ENCODE results near the gene SKAP1.

DNA sequence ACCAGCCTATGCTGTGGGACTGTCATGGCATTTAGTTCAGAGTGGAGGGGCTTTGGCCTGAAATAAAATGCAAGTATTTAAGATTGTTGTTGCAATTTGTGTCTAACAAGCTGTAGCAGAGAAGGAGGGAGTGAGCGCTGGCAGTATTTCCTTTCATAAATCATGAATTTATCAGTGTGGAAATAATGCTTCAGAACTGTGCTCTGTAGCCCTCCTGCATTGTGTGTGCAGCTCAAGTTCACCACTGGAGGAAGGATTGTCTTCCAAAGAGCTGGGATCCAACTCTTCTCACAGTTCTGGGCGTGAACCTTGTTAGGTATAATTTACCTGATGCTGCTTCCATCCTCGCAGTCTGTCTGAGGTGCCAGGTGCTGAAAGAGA is 307.4 kb downstream of the SKAP1 start:
- TF ChIP-seq, protein P1, sequence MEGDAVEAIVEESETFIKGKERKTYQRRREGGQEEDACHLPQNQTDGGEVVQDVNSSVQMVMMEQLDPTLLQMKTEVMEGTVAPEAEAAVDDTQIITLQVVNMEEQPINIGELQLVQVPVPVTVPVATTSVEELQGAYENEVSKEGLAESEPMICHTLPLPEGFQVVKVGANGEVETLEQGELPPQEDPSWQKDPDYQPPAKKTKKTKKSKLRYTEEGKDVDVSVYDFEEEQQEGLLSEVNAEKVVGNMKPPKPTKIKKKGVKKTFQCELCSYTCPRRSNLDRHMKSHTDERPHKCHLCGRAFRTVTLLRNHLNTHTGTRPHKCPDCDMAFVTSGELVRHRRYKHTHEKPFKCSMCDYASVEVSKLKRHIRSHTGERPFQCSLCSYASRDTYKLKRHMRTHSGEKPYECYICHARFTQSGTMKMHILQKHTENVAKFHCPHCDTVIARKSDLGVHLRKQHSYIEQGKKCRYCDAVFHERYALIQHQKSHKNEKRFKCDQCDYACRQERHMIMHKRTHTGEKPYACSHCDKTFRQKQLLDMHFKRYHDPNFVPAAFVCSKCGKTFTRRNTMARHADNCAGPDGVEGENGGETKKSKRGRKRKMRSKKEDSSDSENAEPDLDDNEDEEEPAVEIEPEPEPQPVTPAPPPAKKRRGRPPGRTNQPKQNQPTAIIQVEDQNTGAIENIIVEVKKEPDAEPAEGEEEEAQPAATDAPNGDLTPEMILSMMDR (IDR thresholded peaks at IDR 0.05): no peak
- TF ChIP-seq POLR2AphosphoS5 (IDR thresholded peaks at IDR 0.05) (no peak), EP300 (IDR thresholded peaks at IDR 0.05) (no peak)

Data from upper lobe of left lung (tissue), 4 donors.